H9 (cell line): Measurements from ENCODE around the gene RAB27A. TPM values are rescaled to one million over a fixed set of nuclear protein-coding genes. Genes with fewer than 3 reads are reported as not detected.

Source experiments
- DNase-seq: peaks from one replicate; pipeline ENCODE4 v3.0.0-alpha.2; 2017
- H2AFZ ChIP-seq: one replicate; pipeline ENCODE4 v1.6.1; 2013; ENCODE audit warnings: mild to moderate bottlenecking, low read length, control low read depth, moderate library complexity
- H2AK5ac ChIP-seq: 2 replicates; pipeline ENCODE4 v1.6.1; 2013; ENCODE audit warnings: low read length, control low read depth, mixed read lengths; ENCODE audit not compliant: insufficient read length
- H2BK120ac ChIP-seq: one replicate; pipeline ENCODE4 v1.6.1; 2013; ENCODE audit warnings: low read depth, mild to moderate bottlenecking, low read length, control low read depth, inconsistent platforms; ENCODE audit not compliant: poor library complexity, severe bottlenecking
- H2BK12ac ChIP-seq: 2 replicates; pipeline ENCODE4 v1.6.1; 2013; ENCODE audit warnings: low read length, control low read depth, mixed read lengths, low read depth; ENCODE audit not compliant: insufficient read length
- H2BK15ac ChIP-seq: 2 replicates; pipeline ENCODE4 v1.6.1; 2013; ENCODE audit warnings: low read depth, low read length, control low read depth
- H2BK20ac ChIP-seq: one replicate; pipeline ENCODE4 v1.6.1; 2013; ENCODE audit warnings: low read depth, mild to moderate bottlenecking, low read length, control low read depth, inconsistent platforms; ENCODE audit not compliant: poor library complexity, severe bottlenecking
- H2BK5ac ChIP-seq: 2 replicates; pipeline ENCODE4 v1.6.1; 2013; ENCODE audit warnings: low read length, control low read depth, mixed read lengths; ENCODE audit not compliant: insufficient read length
- H3K14ac ChIP-seq: 2 replicates; pipeline ENCODE4 v1.6.1; 2013; ENCODE audit warnings: low read length, control low read depth; ENCODE audit not compliant: insufficient read depth
- H3K18ac ChIP-seq: 2 replicates; pipeline ENCODE4 v1.6.1; 2013; ENCODE audit warnings: low read depth, mild to moderate bottlenecking, mixed read lengths, low read length, control low read depth; ENCODE audit not compliant: insufficient read length
- H3K23ac ChIP-seq: 2 replicates; pipeline ENCODE4 v1.6.1; 2013; ENCODE audit warnings: low read length, control low read depth, mixed read lengths, low read depth; ENCODE audit not compliant: insufficient read length
- H3K23me2 ChIP-seq: 2 replicates; pipeline ENCODE4 v1.6.1; 2013; ENCODE audit warnings: low read depth, mild to moderate bottlenecking, mixed read lengths, low read length, control low read depth; ENCODE audit not compliant: insufficient read length, poor library complexity, severe bottlenecking
- H3K27ac ChIP-seq: 2 replicates; pipeline ENCODE4 v1.5.1; 2013; ENCODE audit warnings: low read length, control low read depth, mixed read lengths, low read depth; ENCODE audit not compliant: insufficient read length
- H3K27me3 ChIP-seq: 2 replicates; pipeline ENCODE4 v1.6.1; 2013; ENCODE audit warnings: low read length, control low read depth, inconsistent platforms; ENCODE audit not compliant: insufficient read depth
- H3K4ac ChIP-seq: 2 replicates; pipeline ENCODE4 v1.6.1; 2013; ENCODE audit warnings: low read depth, mild to moderate bottlenecking, control low read depth, inconsistent platforms, low read length, moderate library complexity
- H3K4me1 ChIP-seq: 2 replicates; pipeline ENCODE4 v1.6.1; 2013; ENCODE audit warnings: low read length, control low read depth, inconsistent platforms; ENCODE audit not compliant: insufficient read depth
- H3K4me2 ChIP-seq: 2 replicates; pipeline ENCODE4 v1.6.1; 2013; ENCODE audit warnings: low read length, control low read depth, mixed read lengths; ENCODE audit not compliant: insufficient read length, insufficient read depth
- H3K56ac ChIP-seq: 2 replicates; pipeline ENCODE4 v1.6.1; 2013; ENCODE audit warnings: low read depth, mild to moderate bottlenecking, mixed read lengths, low read length, control low read depth; ENCODE audit not compliant: insufficient read length
- H3K79me1 ChIP-seq: 2 replicates; pipeline ENCODE4 v1.6.1; 2013; ENCODE audit warnings: low read depth, mild to moderate bottlenecking, moderate library complexity, low read length, control low read depth, inconsistent platforms; ENCODE audit not compliant: insufficient read depth, poor library complexity, severe bottlenecking
- H3K79me2 ChIP-seq: 2 replicates; pipeline ENCODE4 v1.6.1; 2013; ENCODE audit warnings: low read length, control low read depth, inconsistent platforms; ENCODE audit not compliant: insufficient read depth
- H3K9ac ChIP-seq: 2 replicates; pipeline ENCODE4 v1.6.1; 2013; ENCODE audit warnings: low read length, control low read depth, mixed read lengths; ENCODE audit not compliant: insufficient read length; ENCODE audit errors: extremely low read depth
- H3K9me3 ChIP-seq: one replicate; pipeline ENCODE4 v1.6.1; 2013; ENCODE audit warnings: low read depth, low read length, inconsistent platforms; ENCODE audit not compliant: control insufficient read depth
- H3T11ph ChIP-seq: one replicate; pipeline ENCODE4 v1.6.1; 2013; ENCODE audit warnings: mild to moderate bottlenecking, low read length, control low read depth, inconsistent platforms
- H4K20me1 ChIP-seq: one replicate; pipeline ENCODE4 v1.6.1; 2013; ENCODE audit not compliant: control insufficient read depth, insufficient read length, insufficient read depth
- H4K5ac ChIP-seq: 2 replicates; pipeline ENCODE4 v1.6.1; 2013; ENCODE audit warnings: low read depth, mild to moderate bottlenecking, mixed read lengths, low read length, control low read depth; ENCODE audit not compliant: insufficient read length
- H4K8ac ChIP-seq: replicated peaks from 2 replicates; pipeline ENCODE4 v1.6.1; 2013; ENCODE audit warnings: low read length, control low read depth, mixed read lengths, low read depth; ENCODE audit not compliant: insufficient read length
- H4K91ac ChIP-seq: 2 replicates; pipeline ENCODE4 v1.6.1; 2013; ENCODE audit warnings: low read depth, mild to moderate bottlenecking, moderate library complexity, mixed read lengths, low read length, control low read depth; ENCODE audit not compliant: insufficient read length
- H3K27ac Mint-ChIP-seq, 3 experiments: 2 replicates in 2 of 3; 3 replicates in 1 of 3; pipeline ENCODE4 v1.8.0; 2020 to 2021; ENCODE audit warnings: mixed read lengths in 3 of 3, mild to moderate bottlenecking in 1 of 3, moderate library complexity in 1 of 3
- H3K27me3 Mint-ChIP-seq: 2 replicates; pipeline ENCODE4 v1.8.0; 2021; ENCODE audit warnings: low read depth, mild to moderate bottlenecking, moderate library complexity, mixed read lengths
- H3K36me3 Mint-ChIP-seq, 3 experiments: 2 replicates in 2 of 3; 3 replicates in 1 of 3; pipeline ENCODE4 v1.8.0; 2020 to 2021; ENCODE audit warnings: low read depth in 3 of 3, mixed read lengths in 3 of 3; ENCODE audit not compliant: insufficient read depth in 1 of 3
- H3K4me1 Mint-ChIP-seq, 2 experiments: 2 replicates each; pipeline ENCODE4 v1.8.0; 2020; ENCODE audit warnings: mixed read lengths in 2 of 2
- H3K4me3 Mint-ChIP-seq, 2 experiments: 2 replicates in 1 of 2; 3 replicates in 1 of 2; pipeline ENCODE4 v1.8.0; 2020 to 2021; ENCODE audit warnings: mild to moderate bottlenecking in 2 of 2, mixed read lengths in 2 of 2, moderate library complexity in 1 of 2
- H3K9me3 Mint-ChIP-seq, 2 experiments: 2 replicates in 1 of 2; 3 replicates in 1 of 2; pipeline ENCODE4 v1.8.0; 2020; ENCODE audit warnings: mild to moderate bottlenecking in 2 of 2, mixed read lengths in 2 of 2, moderate library complexity in 1 of 2
- WGBS: extraction: QIAGEN DNeasy Blood & Tissue Kit; methylation state at CpG from one replicate; pipeline ENCODE4 v1.1.7; 2013; ENCODE audit warnings: missing lambda C conversion rate, low lambda C conversion rate, mixed read lengths; ENCODE audit not compliant: insufficient read length; ENCODE audit errors: extremely low coverage; 5-methylcytosine and 5-hydroxymethylcytosine counted together
- total RNA-seq: library from RNA; stranded (reverse); gene quantifications from 2 replicates; pipeline ENCODE4 v1.2.1, GENCODE V29; 2021
- TF ChIP-seq, protein P1 (sequence below): fragments of 200-600 bp; sonication (generic); conservative IDR thresholded peaks from 3 replicates; pipeline ENCODE4 v1.8.0; 2021; ENCODE audit warnings: antibody characterized with exemption, mild to moderate bottlenecking

Gene RAB27A
- total RNA-seq, 1 experiment from 2014 or later, result 6.8 TPM

DNA sequence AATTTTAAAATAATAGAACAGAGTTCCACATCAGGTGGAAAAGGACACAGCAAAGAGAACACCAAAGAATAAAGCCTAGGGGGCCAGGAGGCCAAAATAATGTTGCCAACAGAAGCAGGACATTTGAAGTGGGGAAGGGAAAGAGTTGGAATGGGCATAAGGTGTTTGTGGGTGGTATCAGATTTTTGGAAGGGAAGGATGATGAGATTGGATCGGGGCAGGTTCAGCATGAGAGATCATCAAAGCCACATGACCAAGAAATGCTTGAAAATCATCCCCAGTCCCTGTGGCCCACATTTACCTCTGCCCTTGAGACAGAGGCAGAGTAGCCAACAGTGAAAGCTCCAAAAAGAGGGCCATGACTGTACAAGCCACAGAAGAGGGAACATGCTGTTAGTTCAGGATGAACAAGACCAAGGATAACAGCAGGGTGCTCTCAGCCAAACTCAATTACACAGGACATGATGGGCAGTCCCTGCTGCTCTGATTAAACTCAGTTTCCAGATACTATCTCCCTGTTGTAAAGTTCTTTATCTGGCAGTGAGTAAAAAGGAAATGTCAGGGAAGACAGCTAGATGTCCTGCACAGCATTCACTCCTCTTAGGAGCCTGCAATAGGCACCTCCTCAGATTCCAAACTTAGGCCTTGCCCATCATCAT is 32.5 kb downstream of the RAB27A start:
- H4K8ac ChIP-seq, result no peak overlapping the region
- H3K4me1 Mint-ChIP-seq, result no peaks in the 10 kb centered on the region
- H2AFZ ChIP-seq, result no peak overlapping the region
- H3K9me3 Mint-ChIP-seq, result no peaks in the 10 kb centered on the region; a peak in 1 of 5 replicates
- no peak overlapping the region for H4K5ac ChIP-seq
- H2BK12ac ChIP-seq, result no peak overlapping the region
- H3K4ac ChIP-seq, result no peak overlapping the region
- no peak overlapping the region for H3K4me2 ChIP-seq
- no peak overlapping the region for H3K14ac ChIP-seq
- TF ChIP-seq, protein P1, sequence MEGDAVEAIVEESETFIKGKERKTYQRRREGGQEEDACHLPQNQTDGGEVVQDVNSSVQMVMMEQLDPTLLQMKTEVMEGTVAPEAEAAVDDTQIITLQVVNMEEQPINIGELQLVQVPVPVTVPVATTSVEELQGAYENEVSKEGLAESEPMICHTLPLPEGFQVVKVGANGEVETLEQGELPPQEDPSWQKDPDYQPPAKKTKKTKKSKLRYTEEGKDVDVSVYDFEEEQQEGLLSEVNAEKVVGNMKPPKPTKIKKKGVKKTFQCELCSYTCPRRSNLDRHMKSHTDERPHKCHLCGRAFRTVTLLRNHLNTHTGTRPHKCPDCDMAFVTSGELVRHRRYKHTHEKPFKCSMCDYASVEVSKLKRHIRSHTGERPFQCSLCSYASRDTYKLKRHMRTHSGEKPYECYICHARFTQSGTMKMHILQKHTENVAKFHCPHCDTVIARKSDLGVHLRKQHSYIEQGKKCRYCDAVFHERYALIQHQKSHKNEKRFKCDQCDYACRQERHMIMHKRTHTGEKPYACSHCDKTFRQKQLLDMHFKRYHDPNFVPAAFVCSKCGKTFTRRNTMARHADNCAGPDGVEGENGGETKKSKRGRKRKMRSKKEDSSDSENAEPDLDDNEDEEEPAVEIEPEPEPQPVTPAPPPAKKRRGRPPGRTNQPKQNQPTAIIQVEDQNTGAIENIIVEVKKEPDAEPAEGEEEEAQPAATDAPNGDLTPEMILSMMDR, result no peak
- no peak overlapping the region for H2BK20ac ChIP-seq
- no peak overlapping the region for H2BK5ac ChIP-seq
- no peak overlapping the region for H3K4me3 Mint-ChIP-seq
- H2BK15ac ChIP-seq, result no peak overlapping the region
- H3K23me2 ChIP-seq, result no peaks in the 10 kb centered on the region
- H3K18ac ChIP-seq, result no peak overlapping the region
- H3K36me3 Mint-ChIP-seq, result no peaks in the 10 kb centered on the region; a peak in 1 of 7 replicates
- no peak overlapping the region for H3K27ac ChIP-seq
- no peak overlapping the region; a peak in 1 of 7 replicates for H3K27ac Mint-ChIP-seq
- no peak overlapping the region for H2AK5ac ChIP-seq
- DNase-seq, result no peak
- H3K27me3 ChIP-seq, result no peaks in the 10 kb centered on the region
- H3K9me3 ChIP-seq, result no peaks in the 10 kb centered on the region
- H3K9ac ChIP-seq, result no peak overlapping the region
- WGBS, result no CpG with 5 or more reads among the region's 1 CpG
- no peaks in the 10 kb centered on the region for H3K27me3 Mint-ChIP-seq
- H4K20me1 ChIP-seq, result no peaks in the 10 kb centered on the region
- H3K79me2 ChIP-seq, result no peaks in the 10 kb centered on the region
- H3K79me1 ChIP-seq, result no peaks in the 10 kb centered on the region
- H3K23ac ChIP-seq, result no peak overlapping the region
- H3T11ph ChIP-seq, result no peak overlapping the region
- H3K4me1 ChIP-seq, result no peaks in the 10 kb centered on the region
- H2BK120ac ChIP-seq, result no peak overlapping the region
- H3K56ac ChIP-seq, result no peak overlapping the region
- H4K91ac ChIP-seq, result no peak overlapping the region
